HEK293T (cell line): ENCODE data around the gene LEMD1.

Experiments used
- BHLHE40 ChIP-seq: fragments of 450-650 bp; IDR thresholded peaks from 2 replicates; pipeline ENCODE4 v1.6.1; 2016; ENCODE audit warnings: mild to moderate bottlenecking, moderate library complexity, borderline replicate concordance
- FOXA1 ChIP-seq: fragments of 450-650 bp; IDR thresholded peaks from 2 replicates; pipeline ENCODE4 v1.6.1; 2016; ENCODE audit warnings: mild to moderate bottlenecking
- FOXK2 ChIP-seq: fragments of 450-650 bp; IDR thresholded peaks from 2 replicates; pipeline ENCODE4 v1.6.1; 2016; ENCODE audit warnings: mild to moderate bottlenecking
- TF ChIP-seq, protein P1 (sequence below): fragments of 450-650 bp; IDR thresholded peaks from 2 replicates; pipeline ENCODE4 v1.6.1; 2016

DNA sequence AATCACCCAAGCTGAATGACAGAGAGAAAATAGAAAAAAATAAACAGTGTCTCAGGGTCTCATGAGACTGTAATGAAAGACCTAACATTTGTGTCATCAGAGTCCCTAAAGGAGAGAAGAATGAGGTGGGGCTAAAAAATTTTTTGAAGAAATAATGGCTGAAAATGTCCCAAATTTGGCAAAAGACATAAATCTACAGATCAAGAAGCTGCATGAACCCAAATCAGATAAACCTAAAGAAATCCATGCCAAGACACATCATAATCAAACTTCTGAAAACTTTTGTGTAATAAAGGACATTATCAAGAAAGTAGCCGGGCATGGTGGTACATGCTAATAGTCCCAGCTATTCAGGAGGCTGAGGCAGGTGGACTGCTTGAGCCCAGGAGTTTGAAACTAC is 29.2 kb downstream of the LEMD1 start:
- TF ChIP-seq FOXA1 (no peak), BHLHE40 (no peak), FOXK2 (no peak)
- TF ChIP-seq, protein P1, sequence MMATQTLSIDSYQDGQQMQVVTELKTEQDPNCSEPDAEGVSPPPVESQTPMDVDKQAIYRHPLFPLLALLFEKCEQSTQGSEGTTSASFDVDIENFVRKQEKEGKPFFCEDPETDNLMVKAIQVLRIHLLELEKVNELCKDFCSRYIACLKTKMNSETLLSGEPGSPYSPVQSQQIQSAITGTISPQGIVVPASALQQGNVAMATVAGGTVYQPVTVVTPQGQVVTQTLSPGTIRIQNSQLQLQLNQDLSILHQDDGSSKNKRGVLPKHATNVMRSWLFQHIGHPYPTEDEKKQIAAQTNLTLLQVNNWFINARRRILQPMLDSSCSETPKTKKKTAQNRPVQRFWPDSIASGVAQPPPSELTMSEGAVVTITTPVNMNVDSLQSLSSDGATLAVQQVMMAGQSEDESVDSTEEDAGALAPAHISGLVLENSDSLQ, result no peak
